Right lung (tissue), 5 donors: ENCODE measurements around the gene DHX15. TPM values are rescaled to one million over a fixed set of nuclear protein-coding genes. Genes with fewer than 3 reads are reported as not detected.

Experiments
- DNase-seq, 2 donors: peaks; one replicate each; pipeline ENCODE4 v3.0.0-alpha.2; 2013
- polyA plus RNA-seq, 5 donors: library from polyadenylated mRNA; unstranded; fragments of 120-200 nt; gene quantifications; one replicate each; pipeline versions ENCODE4 v1.2.1 to v1.2.3, GENCODE V29; 2013; ENCODE audit warnings: inconsistent platforms in 1 of 5, low replicate concordance in 1 of 5; ENCODE audit not compliant: insufficient read length in 5 of 5, insufficient read depth in 1 of 5

The DHX15 gene
- polyA plus RNA-seq, 5 donors: 167 to 270 (median 234) TPM

DNA sequence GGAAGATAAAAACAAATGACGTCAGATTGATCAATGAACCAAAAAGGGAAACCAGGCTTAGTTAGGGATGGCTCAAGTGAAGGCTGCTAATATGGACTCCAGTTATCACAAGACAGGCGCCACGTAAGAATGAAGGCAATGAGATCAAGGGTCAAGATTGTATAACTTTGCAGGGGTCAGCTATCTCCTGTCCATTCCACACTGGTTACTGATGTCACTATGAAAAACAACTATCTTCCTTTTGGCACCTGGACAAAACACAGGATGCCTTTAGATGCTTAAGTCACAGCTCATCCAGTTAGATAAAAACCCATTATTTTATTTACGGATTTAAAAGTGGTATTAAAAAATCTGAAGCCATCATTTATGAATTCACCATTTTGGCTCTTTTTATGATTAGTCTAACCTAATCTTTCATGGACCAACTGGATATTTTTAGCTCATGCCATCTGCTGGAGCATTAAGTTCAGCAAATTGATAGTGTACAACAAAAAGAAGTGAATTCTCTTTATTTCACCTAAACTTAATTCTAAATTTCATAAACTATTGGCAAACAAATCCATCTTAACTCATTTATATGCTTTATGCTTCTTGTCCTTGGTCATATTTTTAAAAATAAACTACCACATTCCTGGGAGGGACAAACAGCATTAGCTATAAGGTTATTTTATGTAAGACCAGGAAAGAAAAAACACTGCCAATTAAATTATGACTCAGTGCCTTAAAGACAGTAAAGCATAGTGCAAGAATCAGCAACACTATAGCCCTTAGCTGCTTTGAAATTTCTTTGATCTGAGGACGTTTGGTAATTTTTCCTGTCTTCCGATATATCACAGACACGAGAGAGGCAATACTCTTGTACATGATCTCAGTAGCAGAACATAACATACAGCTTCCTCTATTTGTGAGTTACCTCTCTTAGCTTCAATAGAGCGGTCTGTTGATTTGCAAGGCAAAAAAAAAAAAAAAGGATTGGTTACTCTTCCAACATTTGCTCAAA, 27.0 kb downstream of the DHX15 start:
- no peak for DNase-seq

- DNase-seq: peak; percentile 28 to 36
Observed at GRCh38 chr4:24551492-24552289, 32.7 kb downstream of the DHX15 start.

DNA sequence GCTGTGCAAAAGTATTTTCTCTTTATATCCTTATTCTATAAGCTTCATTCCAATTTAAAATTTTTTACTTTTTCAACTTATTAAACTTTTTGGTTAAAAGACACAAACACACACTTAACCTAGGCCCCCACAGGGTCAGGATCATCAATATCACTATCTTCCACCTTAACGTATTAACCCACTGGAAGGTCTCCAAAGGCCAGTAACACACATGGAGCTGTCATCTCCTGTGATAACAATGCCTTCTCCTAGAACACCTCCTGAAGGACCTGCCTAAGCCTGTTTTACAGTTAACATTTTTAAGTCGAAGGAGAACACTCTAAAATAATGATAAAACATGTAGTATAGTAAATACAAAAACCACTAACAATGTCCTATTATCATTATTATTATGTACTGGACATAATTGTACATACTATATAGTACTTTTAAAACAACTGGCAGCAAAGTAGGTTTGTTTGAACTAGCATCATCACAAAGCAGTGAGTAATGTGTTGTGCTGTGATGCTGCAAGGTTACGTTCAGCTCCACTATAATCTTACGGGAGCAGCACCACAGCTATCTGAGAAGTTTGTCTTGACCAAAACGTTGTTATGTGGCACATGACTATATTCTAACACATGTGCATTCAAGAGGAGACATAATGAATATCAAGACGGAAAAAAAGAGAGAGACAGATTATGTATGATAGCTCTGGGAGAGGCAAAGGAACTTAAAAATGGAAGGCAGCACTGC, 33.7 kb downstream of the DHX15 start:
- DNase-seq: no peak

GRCh38 chr4:24547979-24548378, 36.4 kb downstream of the DHX15 start:
- no peak for DNase-seq

GRCh38 chr4:24544208-24544988, 40.0 kb downstream of the DHX15 start:
- DNase-seq: no peak

DNA sequence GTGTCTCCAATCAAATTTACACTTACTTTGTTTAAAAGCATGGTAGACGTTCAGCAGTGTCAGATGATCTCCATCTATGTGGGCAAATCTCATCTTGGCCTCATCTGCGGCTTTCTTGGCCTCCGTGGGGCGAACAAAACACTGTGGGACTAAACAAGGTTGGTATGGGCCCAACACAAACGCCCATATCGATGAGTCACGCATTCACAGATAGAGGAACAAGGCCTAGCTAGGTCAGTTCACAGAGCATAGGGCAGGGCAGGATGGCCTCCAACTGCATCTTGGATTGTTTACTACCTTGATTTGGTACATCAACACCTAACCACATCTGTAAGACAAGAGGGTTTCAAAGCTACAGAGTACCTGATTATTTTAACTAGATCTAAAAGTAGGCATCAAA, 47.3 kb downstream of the DHX15 start:
- DNase-seq: no peak

DNA sequence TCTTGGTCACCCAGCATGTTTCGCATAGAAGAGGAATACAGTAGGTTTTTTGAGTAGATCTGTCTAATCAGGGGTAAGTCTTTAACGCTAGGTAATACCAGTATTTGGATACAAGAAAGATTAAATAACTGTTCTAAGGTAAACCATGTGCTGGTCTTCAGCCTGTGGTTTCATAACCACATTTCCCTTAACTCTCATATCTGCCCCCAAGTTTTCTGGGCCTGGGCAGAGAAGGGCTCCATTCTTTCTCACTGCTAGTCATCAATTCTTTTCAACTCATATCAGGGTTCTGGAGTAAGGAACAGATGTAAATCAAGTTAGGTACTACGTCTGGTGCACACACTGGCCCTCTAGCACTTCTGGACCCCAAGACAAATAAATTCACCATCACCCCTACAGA, 49.0 kb downstream of the DHX15 start:
- no peak for DNase-seq

DNA sequence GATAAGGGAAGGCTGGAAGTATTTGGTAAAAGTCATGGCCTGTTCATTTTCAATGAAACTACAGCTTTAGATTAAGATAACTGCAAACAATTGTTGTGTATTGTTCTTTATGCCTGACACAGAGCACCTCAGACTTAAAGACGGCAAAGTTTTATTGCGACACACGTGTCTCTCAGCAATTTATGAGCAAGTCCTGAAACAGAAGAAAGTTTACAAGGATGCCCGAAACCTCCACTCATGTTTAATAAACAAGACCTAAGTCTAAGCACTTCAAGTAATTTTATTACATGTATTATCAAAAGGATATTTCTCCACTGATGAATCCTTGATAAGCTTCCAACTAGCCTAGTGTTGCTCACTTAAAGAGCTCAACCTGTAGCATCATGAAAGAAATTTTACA, 51.0 kb downstream of the DHX15 start:
- DNase-seq: no peak

GRCh38 chr4:24529555-24529954, 54.8 kb downstream of the DHX15 start:
- no peak for DNase-seq

- no peak for DNase-seq
Observed at GRCh38 chr4:24527371-24527770, 57.0 kb downstream of the DHX15 start.

DNA sequence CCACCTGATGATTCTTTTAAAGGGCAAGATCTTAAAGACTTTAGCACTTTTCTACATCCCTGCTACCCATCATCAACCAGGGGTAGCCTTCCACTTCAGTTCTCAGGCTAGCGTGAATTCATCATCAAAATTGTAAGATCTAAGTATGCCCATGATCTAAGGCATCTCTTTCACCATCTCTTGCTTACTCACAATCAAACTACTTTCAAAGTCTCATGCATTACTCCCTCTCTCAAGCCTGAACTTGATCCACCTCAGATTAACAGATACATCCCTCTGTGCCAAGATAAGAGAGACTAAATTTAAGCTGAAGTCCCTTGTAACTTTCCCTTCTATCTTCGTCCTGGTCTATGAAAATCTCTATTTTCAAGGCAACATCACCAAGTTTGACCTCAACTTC, 62.8 kb downstream of the DHX15 start:
- DNase-seq: no peak

GRCh38 chr4:24519649-24520048, 64.7 kb downstream of the DHX15 start:
- DNase-seq: no peak

DNA sequence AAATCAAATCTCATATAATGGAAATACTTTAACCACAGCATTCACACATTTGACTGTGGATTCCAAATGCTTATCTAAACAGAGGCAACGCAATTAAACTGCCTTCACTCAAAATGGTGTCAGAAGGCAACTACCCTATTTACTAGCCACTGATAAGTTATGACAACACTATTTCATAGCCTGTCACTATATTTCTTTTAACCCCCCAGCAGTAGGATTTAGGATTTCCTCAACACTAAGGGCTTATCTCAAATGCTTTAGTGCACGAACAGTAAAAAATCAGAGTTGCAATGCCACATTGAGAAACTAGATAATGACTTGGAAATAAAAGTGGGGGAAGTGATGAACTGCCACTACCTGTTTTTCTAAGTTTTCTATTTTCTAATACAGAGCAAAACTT, 66.7 kb downstream of the DHX15 start:
- no peak for DNase-seq

GRCh38 chr4:24516926-24517325, 67.4 kb downstream of the DHX15 start:
- no peak for DNase-seq

DNA sequence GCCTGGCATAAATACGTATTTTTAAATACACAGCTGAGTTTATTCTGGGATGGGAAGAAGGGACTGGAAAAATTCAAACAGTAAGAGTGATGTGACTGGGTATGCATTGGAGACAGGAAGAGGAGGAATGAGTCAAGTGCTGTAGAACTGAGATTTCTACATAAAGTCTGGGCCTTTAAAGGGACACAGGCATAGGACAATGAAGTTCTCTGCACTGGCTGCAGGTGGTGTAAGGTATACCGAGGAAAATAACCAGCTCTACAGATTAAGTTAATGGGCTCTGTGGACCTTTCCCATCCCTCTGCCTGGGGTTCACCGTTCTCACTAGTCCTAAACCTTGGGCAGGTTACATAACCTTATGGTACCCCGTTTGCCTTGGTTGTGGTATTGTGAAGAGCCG, 68.7 kb downstream of the DHX15 start:
- no peak for DNase-seq

DNA sequence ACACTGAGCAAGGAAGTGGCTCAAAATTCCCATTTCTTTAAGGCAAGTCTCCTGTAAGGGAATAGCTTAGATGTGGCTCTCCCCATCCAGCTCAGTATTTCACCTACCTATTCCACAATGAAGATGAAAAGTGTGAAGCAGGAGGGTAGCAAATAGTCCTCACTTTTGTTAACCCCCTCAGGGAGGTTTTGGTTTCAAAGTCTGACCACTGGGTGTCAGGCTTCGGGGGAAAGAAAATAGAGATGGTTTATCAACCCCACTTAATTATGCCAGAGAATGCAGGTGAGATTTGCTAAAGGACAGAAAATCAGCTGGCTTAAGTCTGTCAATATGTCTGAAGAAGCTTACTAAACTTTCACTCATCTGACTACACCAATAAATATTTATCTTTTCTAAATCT, 69.5 kb downstream of the DHX15 start:
- no peak for DNase-seq

- DNase-seq: no peak
Observed at GRCh38 chr4:24513718-24514117, 70.6 kb downstream of the DHX15 start.

GRCh38 chr4:24511371-24512063, 72.8 kb downstream of the DHX15 start:
- no peak for DNase-seq

- DNase-seq: no peak
Observed at GRCh38 chr4:24510091-24510490, 74.3 kb downstream of the DHX15 start.

- no peak for DNase-seq
Observed at GRCh38 chr4:24508541-24508940, 75.8 kb downstream of the DHX15 start.

GRCh38 chr4:24507439-24507838, 76.9 kb downstream of the DHX15 start:
- DNase-seq: no peak
